Endothelial cell of umbilical vein (primary cell): Measurements from ENCODE around the gene ABCF2.

ENCODE experiments used
- CTCF ChIP-seq, 2 donors: IDR thresholded peaks; 1 replicate in 1 of 2; 2 replicates in 1 of 2; pipeline ENCODE4 v1.5.1; 2011; ENCODE audit warnings: low read length in 2 of 2, mild to moderate bottlenecking in 2 of 2, moderate library complexity in 2 of 2, control low read depth in 1 of 2, inconsistent platforms in 1 of 2, low read depth in 1 of 2; ENCODE audit not compliant: insufficient read depth in 1 of 2; ENCODE audit errors: extremely low read depth in 1 of 2
- FOS ChIP-seq: IDR thresholded peaks from 2 replicates; pipeline ENCODE4 v1.6.1; 2011; ENCODE audit warnings: mild to moderate bottlenecking, low read length, moderate library complexity, borderline replicate concordance; ENCODE audit not compliant: insufficient read depth
- JUN ChIP-seq: IDR thresholded peaks from 2 replicates; pipeline ENCODE4 v1.6.1; 2011; ENCODE audit warnings: borderline replicate concordance, low read depth; ENCODE audit not compliant: insufficient read length, insufficient read depth
- MYC ChIP-seq: IDR thresholded peaks from one replicate; pipeline ENCODE4 v1.6.1; 2011; ENCODE audit warnings: mild to moderate bottlenecking, low read depth, low read length
- POLR2A ChIP-seq: IDR thresholded peaks from 2 replicates; pipeline ENCODE4 v1.6.1; 2012; ENCODE audit warnings: low read depth, mild to moderate bottlenecking, control low read depth, low read length

GRCh38 chr7:151239837-151240459 is 12.9 kb upstream of the ABCF2 start:
- no peak for TF ChIP-seq FOS
- no peak for TF ChIP-seq CTCF (IDR thresholded peaks at IDR 0.05; ENCODE audit: extremely low read depth in 1 of 2, insufficient read depth in 1 of 2, low read depth in 1 of 2, low read length in 2 of 2)
- no peak for TF ChIP-seq POLR2A
- TF ChIP-seq MYC, result no peak
- no peak for TF ChIP-seq JUN
